Testis (tissue), 3 donors: ENCODE measurements around the gene CEBPG. TPM values are rescaled to one million over a fixed set of nuclear protein-coding genes. Genes with fewer than 3 reads are reported as not detected.
A peak's percentile ranks its signal among the peaks of the same experiment; 100 is the strongest.

Experiments
- DNase-seq: peaks from one replicate; pipeline ENCODE4 v3.0.0-alpha.2; 2019
- H3K27ac ChIP-seq, 2 donors: fragments of 200-600 bp; sonication (generic); one replicate each; pipeline ENCODE4 v1.5.1; 2019
- H3K27me3 ChIP-seq: fragments of 200-600 bp; sonication (generic); one replicate; pipeline ENCODE4 v1.5.1; 2019
- H3K36me3 ChIP-seq: fragments of 200-600 bp; sonication (generic); one replicate; pipeline ENCODE4 v1.5.1; 2017; ENCODE audit warnings: low read depth; ENCODE audit errors: missing control alignments
- H3K4me1 ChIP-seq: fragments of 200-600 bp; sonication (generic); one replicate; pipeline ENCODE4 v1.5.1; 2019
- H3K4me3 ChIP-seq, 2 donors: fragments of 200-600 bp; sonication (generic); one replicate each; pipeline ENCODE4 v1.5.1; 2017 to 2019
- H3K9me3 ChIP-seq: fragments of 200-600 bp; sonication (generic); one replicate; pipeline ENCODE4 v1.5.1; 2017
- CTCF ChIP-seq, 3 experiments: fragments of 450-650 bp in 2 of 3; fragments of 200-600 bp in 1 of 3; sonication (generic) in 1 of 3; IDR thresholded peaks; one replicate each; pipeline ENCODE4 v1.5.1; 2016 to 2019; ENCODE audit warnings: antibody characterized with exemption in 3 of 3, mild to moderate bottlenecking in 2 of 3, moderate library complexity in 1 of 3
- POLR2A ChIP-seq: fragments of 450-650 bp; IDR thresholded peaks from one replicate; pipeline ENCODE4 v1.6.1; 2017; ENCODE audit warnings: antibody characterized with exemption, mild to moderate bottlenecking, moderate library complexity
- WGBS, 2 donors: methylation state at CpG; one replicate each; pipeline ENCODE4 v1.1.5; 2018; 5-methylcytosine and 5-hydroxymethylcytosine counted together
- intact Hi-C: fragments of 100-400 bp; cut with DNase I; formaldehyde crosslinking; loops from one replicate; pipeline ENCODE4 v1.15.1; 2023; ENCODE audit warnings: low total_unique reads
- polyA plus RNA-seq: library from polyadenylated mRNA; stranded (reverse); fragments of 350-450 nt; fragmentation: Illumina TruSeq; extraction: RNeasy Lipid Tissue Mini Kit (QIAGEN cat#74804); gene quantifications from one replicate; pipeline ENCODE4 v1.2.3, GENCODE V29; 2014; ENCODE audit warnings: low read depth, low replicate concordance; ENCODE audit not compliant: insufficient read depth
- total RNA-seq, 2 donors: library from RNA; depleted of rRNA; stranded (reverse); fragments of >200 nt; gene quantifications; one replicate each; pipeline ENCODE4 v1.2.3, GENCODE V29; 2016

CEBPG gene
- total and polyA plus RNA-seq, 3 donors from 2014 or later = 20.8 to 24.3 (median 20.9) TPM

DNA sequence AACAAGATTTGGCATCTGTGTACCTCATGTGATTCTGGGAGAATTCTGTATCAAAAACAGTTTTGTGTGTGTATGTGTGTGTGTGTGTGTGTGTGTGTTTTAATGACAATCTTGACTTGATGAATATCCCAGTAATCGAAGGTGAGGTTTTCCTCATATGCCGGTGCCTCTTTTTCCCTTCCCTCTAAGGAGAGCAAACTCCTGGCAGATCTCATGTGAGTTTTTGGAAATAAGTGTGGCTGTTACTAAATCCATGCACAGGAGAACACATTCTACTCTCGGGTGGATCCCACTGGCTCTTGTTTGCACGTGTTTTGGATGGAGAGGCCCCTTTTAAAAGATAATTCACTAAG, 29.0 kb upstream of the CEBPG start:
- DNase-seq = peak; percentile 19
- Histone ChIP-seq H3K27ac (no peak overlapping the region), H3K36me3 (no peaks in the 10 kb centered on the region), H3K4me1 (peaks cover 8% of the 10 kb centered on the region), H3K4me3 (no peak overlapping the region), H3K27me3 (no peaks in the 10 kb centered on the region), H3K9me3 (no peaks in the 10 kb centered on the region)
- 48 to 55% methylated on average over 4 of the region's 4 CpGs for WGBS, 2 donors
- TF ChIP-seq CTCF (IDR thresholded peaks at IDR 0.05) (no peak), POLR2A (no peak)
- intact Hi-C loops = no loop called here

DNA sequence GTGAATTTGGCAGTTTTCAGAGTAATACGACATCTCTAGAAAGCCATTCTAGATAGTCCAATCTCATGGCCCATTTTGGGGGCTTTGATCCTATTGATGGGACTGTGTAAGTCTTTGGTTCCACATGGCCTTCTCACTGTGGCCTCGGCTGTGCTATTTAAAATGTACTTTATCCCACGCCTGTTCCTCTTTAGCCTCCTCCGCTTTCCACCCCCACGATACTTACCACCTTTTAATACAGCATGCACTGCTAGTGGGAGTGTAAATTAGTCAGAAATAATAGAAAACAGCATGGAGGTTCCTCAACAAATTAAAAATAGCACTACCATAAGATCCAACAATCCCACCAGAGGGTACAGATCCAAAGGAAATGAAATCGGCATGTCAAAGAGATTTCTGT, 28.3 kb upstream of the CEBPG start:
- Histone ChIP-seq H3K27me3 (no peaks in the 10 kb centered on the region), H3K4me1 (peaks cover 8% of the 10 kb centered on the region), H3K9me3 (no peaks in the 10 kb centered on the region), H3K27ac (no peak overlapping the region), H3K36me3 (no peaks in the 10 kb centered on the region), H3K4me3 (no peak overlapping the region)
- WGBS, 2 donors = 81 to 88% methylated on average over 6 of the region's 6 CpGs
- no peak for DNase-seq
- intact Hi-C loops = no loop called here
- TF ChIP-seq CTCF (IDR thresholded peaks at IDR 0.05) (no peak), POLR2A (no peak)

DNA sequence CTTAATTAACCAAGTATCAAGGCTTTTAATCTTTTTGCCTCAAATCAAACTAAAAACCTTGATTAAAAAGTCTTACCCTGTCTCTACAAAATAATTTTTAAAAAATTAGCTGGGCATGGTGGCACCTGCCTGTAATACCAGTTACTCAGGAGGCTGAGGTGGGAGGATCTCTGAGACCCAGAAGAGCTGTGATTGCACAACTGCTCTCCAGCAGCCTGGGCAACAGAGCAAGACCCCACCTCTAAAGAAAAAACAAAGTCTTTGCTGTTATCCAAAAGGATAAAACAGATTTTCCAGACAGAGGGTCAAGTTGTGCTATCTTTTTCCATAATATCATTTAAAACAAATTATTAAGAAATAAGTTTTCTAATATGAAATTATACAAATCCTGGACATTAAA, 26.8 kb upstream of the CEBPG start:
- intact Hi-C loops = no loop called here
- no peak overlapping the region for H3K4me3 ChIP-seq
- no peak for DNase-seq
- no peaks in the 10 kb centered on the region for H3K27me3 ChIP-seq
- peaks cover 8% of the 10 kb centered on the region for H3K4me1 ChIP-seq
- no peaks in the 10 kb centered on the region for H3K36me3 ChIP-seq
- H3K27ac ChIP-seq = no peak overlapping the region
- no peaks in the 10 kb centered on the region for H3K9me3 ChIP-seq
- TF ChIP-seq POLR2A (no peak), CTCF (IDR thresholded peaks at IDR 0.05) (no peak)

DNA sequence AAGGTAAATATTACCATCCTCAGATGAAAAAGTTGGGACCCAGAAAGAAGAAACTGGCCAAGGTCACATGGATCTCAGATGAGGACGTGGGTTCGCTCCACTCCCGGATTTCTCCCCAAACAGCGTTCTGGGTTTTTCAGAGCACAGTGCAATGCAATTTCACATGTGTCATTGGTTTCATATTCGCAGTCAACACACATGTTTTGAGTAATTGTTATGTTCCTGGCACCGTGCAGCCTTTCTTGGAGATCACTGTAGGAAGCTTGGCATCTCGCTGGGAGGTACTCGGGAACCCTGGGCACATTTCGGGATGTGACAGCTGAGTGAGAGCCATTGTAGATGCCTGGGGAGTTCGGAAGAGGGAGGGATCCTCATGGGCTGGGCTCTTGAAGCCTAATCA, 26.2 kb upstream of the CEBPG start:
- H3K9me3 ChIP-seq = no peaks in the 10 kb centered on the region
- no peak for DNase-seq
- TF ChIP-seq CTCF (IDR thresholded peaks at IDR 0.05) = no peak
- TF ChIP-seq POLR2A = no peak
- H3K4me3 ChIP-seq = no peak overlapping the region
- WGBS, 2 donors = 87 to 89% methylated on average over 10 of the region's 10 CpGs
- no peaks in the 10 kb centered on the region for H3K36me3 ChIP-seq
- no peaks in the 10 kb centered on the region for H3K27me3 ChIP-seq
- no peak overlapping the region for H3K27ac ChIP-seq
- intact Hi-C loops = no loop called here
- peaks cover 8% of the 10 kb centered on the region for H3K4me1 ChIP-seq

DNA sequence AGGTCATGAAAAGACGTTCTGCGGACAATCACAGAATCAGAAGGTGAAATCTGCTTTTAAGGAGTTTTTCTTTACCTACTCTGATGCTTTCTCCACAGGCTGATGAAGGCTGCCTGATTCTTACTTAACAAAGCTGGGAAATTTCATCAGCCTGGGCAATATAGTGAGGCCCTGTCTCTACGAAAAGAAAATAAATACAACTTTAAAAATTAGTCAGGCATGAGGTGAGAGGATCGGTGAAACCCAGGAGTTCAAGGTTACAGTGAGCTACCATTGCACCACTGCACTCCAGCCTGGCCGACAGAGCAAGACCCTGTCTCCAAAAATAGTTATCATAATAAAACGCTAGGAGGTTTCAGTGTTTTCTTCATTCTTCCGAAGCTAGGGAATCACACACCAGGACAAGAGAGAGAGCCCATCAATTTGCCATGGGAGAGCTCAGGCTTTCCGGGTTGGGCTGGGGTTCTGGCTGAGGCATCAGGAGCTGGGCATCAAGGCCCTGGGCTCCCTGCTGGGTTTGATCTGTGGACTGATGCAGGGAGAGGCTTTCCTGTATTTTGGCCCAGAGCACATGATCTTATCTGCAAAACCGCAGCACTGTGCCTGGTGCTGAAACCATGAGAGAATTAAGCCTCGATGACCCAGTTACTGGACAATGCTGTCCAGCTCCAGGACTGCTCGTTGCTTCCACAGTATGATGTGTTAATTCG, 25.1 kb upstream of the CEBPG start:
- TF ChIP-seq POLR2A (no peak), CTCF (IDR thresholded peaks at IDR 0.05) (no peak)
- Histone ChIP-seq H3K9me3 (no peaks in the 10 kb centered on the region), H3K27me3 (no peaks in the 10 kb centered on the region), H3K36me3 (no peaks in the 10 kb centered on the region), H3K27ac (no peak overlapping the region), H3K4me3 (no peak overlapping the region), H3K4me1 (peaks cover 8% of the 10 kb centered on the region)
- 56 to 73% methylated on average over 12 of the region's 12 CpGs for WGBS, 2 donors
- intact Hi-C loops = no loop called here
- no peak for DNase-seq
